ENCODE data around the gene C18orf32.
"Not testable (repeated sequence)": the region's sequence is repeated elsewhere in the genome, so short reads cannot be mapped to it uniquely, and the experiment has no call there.

The C18orf32 gene

GRCh38 chr18:49472459-49472858 lies 14.6 kb downstream of the C18orf32 start:
- in situ Hi-C loops (cut with MboI; ENCODE audit: low sequenced_read_pairs): no loop called here

DNA sequence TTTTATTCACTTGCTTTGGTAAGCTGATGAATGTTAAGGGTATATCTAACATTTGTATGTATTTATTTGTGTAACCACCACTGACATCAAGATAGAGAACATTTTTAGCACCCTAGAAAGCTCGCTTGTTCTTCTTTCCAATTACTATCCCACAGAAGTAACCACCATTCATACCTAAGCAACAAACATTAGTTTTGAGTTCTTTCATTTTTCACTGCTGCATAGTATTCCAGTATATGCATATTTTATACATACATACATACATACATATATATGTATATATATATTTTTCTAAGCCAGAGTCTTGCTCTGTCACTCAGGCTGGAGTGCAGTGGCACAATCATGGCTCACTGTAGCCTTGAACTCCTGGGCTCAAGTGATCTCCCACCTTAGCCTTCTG lies 15.5 kb downstream of the C18orf32 start:
- in situ Hi-C loops (cut with MboI; ENCODE audit: low sequenced_read_pairs): no loop called here

- in situ Hi-C loops (cut with MboI; ENCODE audit: low sequenced_read_pairs): no loop called here
Measured at GRCh38 chr18:49467599-49467998, 19.4 kb downstream of the C18orf32 start.

- in situ Hi-C loops (cut with MboI; ENCODE audit: low sequenced_read_pairs): no loop called here
Measured at GRCh38 chr18:49467019-49467563, 19.9 kb downstream of the C18orf32 start.

GRCh38 chr18:49464718-49465598 lies 22.1 kb downstream of the C18orf32 start:
- in situ Hi-C loops (cut with MboI; ENCODE audit: low sequenced_read_pairs): no loop called here

GRCh38 chr18:49461602-49461977 lies 25.4 kb downstream of the C18orf32 start:
- in situ Hi-C loops (cut with MboI; ENCODE audit: low sequenced_read_pairs): no loop called here

DNA sequence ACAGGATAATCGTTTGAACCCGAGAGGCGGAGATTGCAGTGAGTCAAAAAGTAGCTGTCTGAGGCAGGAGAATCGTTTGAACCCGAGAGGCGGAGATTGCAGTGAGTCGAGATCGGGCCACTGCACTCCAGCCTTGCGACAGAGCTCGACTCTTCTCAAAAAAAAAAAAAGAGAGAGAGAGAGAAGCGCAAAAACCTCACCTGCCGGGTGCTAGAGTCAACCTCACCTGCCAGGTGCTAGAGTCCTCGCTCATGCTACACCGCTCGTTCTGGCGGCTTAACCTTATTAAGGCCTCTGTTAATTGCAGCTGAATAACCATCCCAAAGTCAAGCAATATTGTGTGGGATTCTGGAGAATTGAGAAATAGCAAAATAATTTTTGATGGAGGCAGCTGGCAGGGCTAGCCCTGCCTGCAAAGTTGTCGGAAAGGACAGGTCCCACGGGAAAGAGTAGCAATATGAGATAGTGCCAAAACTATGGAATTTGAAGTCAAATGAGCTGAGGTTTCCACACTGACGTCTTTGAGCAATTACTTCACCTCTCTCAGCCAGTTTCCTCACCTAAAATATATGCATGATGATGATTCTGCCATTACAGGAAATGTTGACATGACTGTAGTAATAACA lies 25.9 kb downstream of the C18orf32 start:
- in situ Hi-C loops (cut with MboI; ENCODE audit: low sequenced_read_pairs): no loop called here

DNA sequence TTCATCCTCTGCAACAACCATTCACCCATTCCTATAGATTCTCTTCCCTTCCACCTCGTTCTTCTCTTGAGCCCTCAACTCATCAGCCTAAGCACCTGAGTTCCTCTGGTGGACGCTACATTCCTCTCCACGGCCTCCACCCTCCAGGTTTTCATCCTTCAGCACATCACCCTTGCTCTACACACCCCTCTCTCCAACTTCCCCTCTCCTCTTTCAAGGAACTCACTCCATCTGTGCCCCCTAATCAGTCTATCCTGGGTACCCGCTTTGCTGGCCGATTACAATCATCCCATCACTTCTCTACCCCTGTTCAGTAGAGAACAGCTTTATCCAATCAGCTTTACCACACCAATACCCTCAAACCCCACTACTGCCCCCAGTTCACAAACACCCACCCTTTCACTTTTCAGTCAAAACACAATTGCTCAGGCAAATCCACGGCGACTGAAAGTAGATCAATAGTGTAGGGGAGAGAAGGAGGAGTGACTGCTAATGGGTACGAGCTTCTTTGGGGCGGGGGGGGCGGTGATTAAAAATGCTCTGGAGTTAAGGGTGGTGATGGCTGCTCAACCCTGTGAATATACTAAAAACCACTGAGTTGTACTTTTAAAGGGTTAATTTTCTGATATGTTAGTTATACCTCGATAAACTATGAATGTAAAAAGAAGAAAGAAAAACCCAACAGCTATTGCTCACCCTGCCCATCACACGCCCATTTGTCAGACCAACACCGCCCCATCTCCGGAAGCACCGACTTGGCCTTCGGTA lies 27.4 kb downstream of the C18orf32 start:
- in situ Hi-C loops (cut with MboI; ENCODE audit: low sequenced_read_pairs): no loop called here

DNA sequence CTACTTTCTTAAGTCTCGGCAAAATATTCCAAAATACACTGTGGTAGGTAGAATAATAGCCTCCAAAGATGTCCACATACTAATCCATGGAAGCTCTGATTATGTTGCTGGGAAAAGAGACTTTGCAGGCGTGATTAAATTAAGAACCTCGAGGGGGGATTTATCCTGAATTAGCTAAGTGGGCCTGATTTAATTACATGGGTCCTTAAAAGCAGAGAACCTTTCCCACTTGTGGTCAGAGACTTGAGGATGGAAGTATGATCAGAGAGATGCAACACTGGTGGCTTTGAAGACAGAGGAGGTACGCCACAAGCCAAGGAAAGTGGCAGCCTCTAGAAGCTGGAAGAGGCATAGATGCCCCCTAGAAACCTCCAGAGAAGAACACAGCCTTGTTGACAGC lies 29.4 kb downstream of the C18orf32 start:
- in situ Hi-C loops (cut with MboI; ENCODE audit: low sequenced_read_pairs): no loop called here

GRCh38 chr18:49456794-49457193 lies 30.2 kb downstream of the C18orf32 start:
- in situ Hi-C loops (cut with MboI; ENCODE audit: low sequenced_read_pairs): no loop called here

DNA sequence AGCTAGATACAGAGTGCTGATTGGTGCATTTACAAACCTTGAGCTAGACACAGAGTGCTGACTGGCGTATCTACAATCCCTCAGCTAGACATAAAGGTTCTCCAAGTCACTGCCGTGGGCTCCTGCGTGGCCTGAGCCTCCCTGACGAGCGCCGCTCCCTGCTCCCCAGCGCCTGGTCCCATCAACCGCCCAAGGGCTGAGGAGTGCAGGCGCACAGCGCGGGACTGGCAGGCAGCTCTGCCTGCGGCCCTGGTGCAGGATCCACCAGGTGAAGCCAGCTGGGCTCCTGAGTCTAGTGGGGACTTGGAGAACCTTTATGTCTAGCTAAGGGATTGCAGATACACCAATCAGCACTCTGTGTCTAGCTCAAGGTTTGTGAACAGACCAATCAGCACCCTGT lies 34.5 kb downstream of the C18orf32 start:
- in situ Hi-C loops (cut with MboI; ENCODE audit: low sequenced_read_pairs): not testable (repeated sequence)

GRCh38 chr18:49447810-49448745 lies 39.0 kb downstream of the C18orf32 start:
- in situ Hi-C loops (cut with MboI; ENCODE audit: low sequenced_read_pairs): no loop called here

DNA sequence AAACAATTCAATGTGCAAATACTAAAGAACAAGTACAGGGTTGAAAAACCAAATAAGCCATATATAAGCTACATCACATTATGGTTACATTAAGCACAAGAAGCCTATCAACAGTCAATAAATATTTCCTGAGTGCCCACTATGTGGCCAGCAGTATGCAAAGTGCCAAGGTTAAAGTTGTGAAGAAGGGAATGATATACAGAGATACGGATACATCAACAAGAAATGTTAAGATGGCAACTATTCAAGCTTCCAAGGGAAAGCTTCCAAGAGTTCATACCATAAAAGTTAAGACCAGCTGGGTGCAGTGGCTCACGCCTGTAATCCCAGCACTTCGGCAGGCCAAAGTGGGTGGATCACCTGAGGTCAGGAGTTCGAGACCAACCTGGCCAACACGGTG lies 40.6 kb downstream of the C18orf32 start:
- in situ Hi-C loops (cut with MboI; ENCODE audit: low sequenced_read_pairs): no loop called here

GRCh38 chr18:49444581-49444980 lies 42.5 kb downstream of the C18orf32 start:
- in situ Hi-C loops (cut with MboI; ENCODE audit: low sequenced_read_pairs): no loop called here

DNA sequence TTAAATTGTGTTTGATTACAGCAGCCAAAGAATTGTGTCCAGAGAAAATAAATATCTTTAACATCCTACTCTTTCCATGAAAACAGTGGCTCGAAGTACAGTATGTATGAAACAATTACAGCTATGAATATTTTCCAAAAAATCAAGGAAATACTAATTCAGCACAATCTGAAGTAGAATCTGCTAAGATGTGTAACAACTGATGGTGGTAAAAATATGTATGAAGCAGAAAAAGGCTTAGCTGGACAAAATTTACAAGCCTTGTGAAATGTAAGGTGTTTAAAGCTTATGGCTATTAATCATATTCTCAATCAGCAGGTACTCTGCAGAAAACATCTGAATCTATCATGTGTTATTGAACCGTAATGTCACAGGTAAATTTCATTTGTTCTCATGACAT lies 43.2 kb downstream of the C18orf32 start:
- in situ Hi-C loops (cut with MboI; ENCODE audit: low sequenced_read_pairs): no loop called here

GRCh38 chr18:49441338-49441938 lies 45.6 kb downstream of the C18orf32 start:
- in situ Hi-C loops (cut with MboI; ENCODE audit: low sequenced_read_pairs): no loop called here

DNA sequence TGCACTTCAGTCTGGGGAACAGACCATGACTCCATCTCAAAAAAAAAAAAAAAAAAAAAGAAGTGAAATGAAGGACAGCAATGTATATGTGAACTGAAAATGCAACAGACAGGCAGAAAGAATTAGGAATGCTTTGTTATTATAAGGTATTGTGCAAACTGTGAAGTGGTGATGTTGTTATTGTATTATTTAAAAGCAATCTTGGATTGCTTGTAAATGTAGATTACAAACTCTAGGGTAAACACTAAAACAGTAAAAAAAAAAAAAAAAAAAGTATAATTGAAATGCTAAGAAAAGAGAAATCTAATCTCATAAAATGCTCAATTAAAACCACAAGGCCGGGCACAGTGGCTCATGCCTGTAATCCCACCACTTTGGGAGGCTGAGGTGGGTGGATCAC lies 51.9 kb downstream of the C18orf32 start:
- in situ Hi-C loops (cut with MboI; ENCODE audit: low sequenced_read_pairs): no loop called here

- in situ Hi-C loops (cut with MboI; ENCODE audit: low sequenced_read_pairs): no loop called here
Measured at GRCh38 chr18:49432602-49433001, 54.4 kb downstream of the C18orf32 start.

DNA sequence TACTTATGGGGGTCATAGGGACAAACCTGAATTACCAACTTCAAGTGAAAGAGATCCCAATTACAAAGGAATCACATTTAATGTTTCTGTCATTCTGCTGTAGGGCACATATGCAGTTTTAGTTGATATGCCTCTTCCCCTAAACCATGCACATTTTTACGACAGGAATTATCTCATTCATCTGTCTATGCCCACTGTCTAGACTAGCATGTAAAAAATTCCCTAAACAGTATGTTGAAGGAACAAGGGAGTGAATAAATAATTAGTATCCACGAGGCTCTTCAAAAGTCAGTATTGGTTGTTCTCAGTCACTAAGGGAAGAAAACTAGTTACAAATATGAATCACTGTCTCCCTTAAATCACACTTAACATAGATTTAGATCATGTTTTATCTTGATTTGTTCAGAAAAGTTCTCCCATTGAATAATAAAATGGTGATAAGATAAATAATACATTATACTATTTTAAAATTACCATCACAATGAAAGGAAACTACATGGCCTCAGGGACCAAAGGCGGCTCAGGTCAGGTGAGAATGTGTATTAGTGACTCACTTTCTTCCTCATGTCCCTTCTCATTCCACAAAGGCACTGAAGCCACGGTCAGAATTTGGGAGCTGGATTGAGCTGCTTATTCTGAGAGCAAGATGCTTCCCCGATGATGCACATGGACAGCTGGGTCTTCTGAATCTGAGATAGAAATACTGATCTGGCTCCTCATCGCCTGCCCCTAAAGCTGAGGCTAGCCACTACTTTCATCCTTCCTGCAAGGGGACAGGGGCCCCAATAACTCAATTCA lies 55.7 kb downstream of the C18orf32 start:
- in situ Hi-C loops (cut with MboI; ENCODE audit: low sequenced_read_pairs): no loop called here

Measured in hTERT RPE-1 (cell line).